HCT116 (cell line): Measurements from ENCODE around the gene TBC1D4. TPM values are rescaled to one million over a fixed set of nuclear protein-coding genes. Genes with fewer than 3 reads are reported as not detected.

ENCODE experiments used
- ATAC-seq: fragments of 200-7000 bp; cut with Tn5 transposase; 2 replicates; pipeline ENCODE4 v1.9.1; 2020; ENCODE audit warnings: mild to moderate bottlenecking, moderate library complexity
- BruUV-seq: library from RNA; stranded (reverse); fragments of 400-500 nt; replicated peaks from 2 replicates; lab custom pipeline; 2021; lab: Mats Ljungman, UMichigan
- CTCF ChIA-PET: fragments of 300-600 bp; sonication (Branson Sonifier 250); formaldehyde crosslinking; loops from one replicate; lab custom pipeline; 2021; ENCODE audit warnings: antibody characterized with exemption; lab: Charles Lee
- POLR2A ChIA-PET: fragments of 300-600, 350-600 bp; sonication (Branson Sonifier 250); formaldehyde crosslinking; loops from one replicate; lab custom pipeline; 2021; ENCODE audit warnings: antibody characterized with exemption; lab: Charles Lee
- RAD21 ChIA-PET, 2 experiments: fragments of 300-600 bp; sonication (Branson Sonifier 250); formaldehyde crosslinking; loops; one replicate each; lab custom pipeline; 2023; ENCODE audit warnings: low total read pairs in 2 of 2; ENCODE audit not compliant: uncharacterized antibody in 2 of 2, unreplicated experiment in 2 of 2, low non-redundant PET in 1 of 2; lab: Charles Lee
- DNase-seq: peaks from one replicate; pipeline ENCODE4 v3.0.0-alpha.2; 2010; ENCODE audit warnings: low read depth, low spot score
- H2AFZ ChIP-seq: fragments of 200-600 bp; shearing (Covaris generic), sonication (generic); 2 replicates; pipeline ENCODE4 v1.6.1; 2017; ENCODE audit warnings: low read depth, mixed run types, mixed read lengths, antibody characterized with exemption, low read length; ENCODE audit not compliant: poor library complexity, severe bottlenecking
- H3K27ac ChIP-seq: 2 replicates; pipeline ENCODE4 v1.5.1; 2012; ENCODE audit warnings: low read depth, low read length
- H3K27me3 ChIP-seq: fragments of 200-600 bp; sonication (generic); 2 replicates; pipeline ENCODE4 v1.6.1; 2016; ENCODE audit warnings: mixed run types, low read length, mixed read lengths; ENCODE audit not compliant: insufficient read depth
- H3K36me3 ChIP-seq, 2 experiments: fragments of 200-500 bp in 1 of 2; fragments of 200-600 bp in 1 of 2; sonication (Bioruptor generic) in 1 of 2; sonication (generic) in 1 of 2; 2 replicates each; pipeline versions ENCODE4 v1.5.1 to v1.6.1; 2014 to 2016; ENCODE audit warnings: low read length in 2 of 2, inconsistent platforms in 1 of 2, mixed read lengths in 1 of 2, mixed run types in 1 of 2; ENCODE audit not compliant: insufficient read depth in 2 of 2, control insufficient read depth in 1 of 2
- H3K4me1 ChIP-seq, 2 experiments: fragments of 200-600 bp in 1 of 2; sonication (generic) in 1 of 2; 2 replicates each; pipeline versions ENCODE4 v1.5.1 to v1.6.1; 2012 to 2017; ENCODE audit warnings: low read length in 2 of 2, inconsistent platforms in 1 of 2, mild to moderate bottlenecking in 1 of 2, mixed read lengths in 1 of 2, mixed run types in 1 of 2, moderate library complexity in 1 of 2; ENCODE audit not compliant: insufficient read depth in 2 of 2, control insufficient read depth in 1 of 2
- H3K4me2 ChIP-seq: fragments of 200-600 bp; sonication (generic); 2 replicates; pipeline ENCODE4 v1.6.1; 2017; ENCODE audit warnings: mixed run types, low read length, mixed read lengths
- H3K4me3 ChIP-seq, 2 experiments: fragments of 200-600 bp in 1 of 2; sonication (generic) in 1 of 2; replicated peaks in 1 of 2; 2 replicates each; pipeline ENCODE4 v1.5.1; 2011 to 2016; ENCODE audit warnings: low read length in 2 of 2, control low read depth in 1 of 2, low read depth in 1 of 2, mild to moderate bottlenecking in 1 of 2, mixed read lengths in 1 of 2, mixed run types in 1 of 2
- H3K79me2 ChIP-seq: fragments of 200-600 bp; sonication (generic); 2 replicates; pipeline ENCODE4 v1.6.1; 2017; ENCODE audit warnings: mild to moderate bottlenecking, mixed run types, low read length, moderate library complexity, mixed read lengths; ENCODE audit not compliant: insufficient read depth
- H3K9ac ChIP-seq: fragments of 200-600 bp; sonication (generic); 2 replicates; pipeline ENCODE4 v1.6.1; 2016; ENCODE audit warnings: low read length, mixed read lengths
- H3K9me2 ChIP-seq: fragments of 200-600 bp; sonication (generic), shearing (Covaris generic); 2 replicates; pipeline ENCODE4 v1.6.1; 2017; ENCODE audit warnings: mixed run types, mild to moderate bottlenecking, moderate library complexity; ENCODE audit not compliant: insufficient read depth
- H3K9me3 ChIP-seq, 2 experiments: fragments of 200-500 bp in 1 of 2; fragments of 200-600 bp in 1 of 2; sonication (Bioruptor generic) in 1 of 2; sonication (generic) in 1 of 2; 2 replicates each; pipeline ENCODE4 v1.6.1; 2014 to 2017; ENCODE audit warnings: low read length in 2 of 2, mixed read lengths in 2 of 2, inconsistent platforms in 1 of 2, low read depth in 1 of 2, mild to moderate bottlenecking in 1 of 2, mixed run types in 1 of 2, moderate library complexity in 1 of 2; ENCODE audit not compliant: control insufficient read depth in 1 of 2, insufficient read depth in 1 of 2
- H4K20me1 ChIP-seq: fragments of 200-600 bp; sonication (generic), shearing (Covaris generic); 2 replicates; pipeline ENCODE4 v1.6.1; 2017; ENCODE audit warnings: mixed run types, mild to moderate bottlenecking, moderate library complexity; ENCODE audit not compliant: insufficient read depth
- ELF1 ChIP-seq: IDR thresholded peaks from 2 replicates; pipeline ENCODE4 v1.6.1; 2012; ENCODE audit warnings: low read depth, borderline replicate concordance
- EZH2phosphoT487 ChIP-seq: fragments of 200-600 bp; IDR thresholded peaks from 2 replicates; pipeline ENCODE4 v1.6.1; 2018; ENCODE audit warnings: antibody characterized with exemption, borderline replicate concordance
- FOSL1 ChIP-seq: IDR thresholded peaks from 2 replicates; pipeline ENCODE4 v1.6.1; 2012; ENCODE audit warnings: low read depth
- POLR2A ChIP-seq: IDR thresholded peaks from 2 replicates; pipeline ENCODE4 v1.7.0; 2011; ENCODE audit warnings: borderline replicate concordance; ENCODE audit not compliant: insufficient read depth, insufficient read length; ENCODE audit errors: extremely low read depth
- POLR2AphosphoS5 ChIP-seq: IDR thresholded peaks from 2 replicates; pipeline ENCODE4 v1.6.1; 2011; ENCODE audit warnings: mild to moderate bottlenecking, low read depth, low read length, moderate library complexity
- SIN3A ChIP-seq: IDR thresholded peaks from 2 replicates; pipeline ENCODE4 v1.6.1; 2012; ENCODE audit warnings: low read depth
- SP1 ChIP-seq: IDR thresholded peaks from 2 replicates; pipeline ENCODE4 v1.6.1; 2012; ENCODE audit warnings: low read depth
- TCF7L2 ChIP-seq: IDR thresholded peaks from 2 replicates; pipeline ENCODE4 v1.7.0; 2011; ENCODE audit warnings: borderline replicate concordance, inconsistent platforms; ENCODE audit not compliant: insufficient read depth, insufficient read length; ENCODE audit errors: extremely low read depth
- YY1 ChIP-seq: IDR thresholded peaks from 2 replicates; pipeline ENCODE4 v1.6.1; 2011; ENCODE audit warnings: low read length, low read depth, moderate library complexity, mild to moderate bottlenecking; ENCODE audit not compliant: insufficient replicate concordance; ENCODE audit errors: extremely low read depth
- ZBTB33 ChIP-seq: IDR thresholded peaks from 2 replicates; pipeline ENCODE4 v1.6.1; 2011; ENCODE audit warnings: mild to moderate bottlenecking, low read length, moderate library complexity; ENCODE audit not compliant: insufficient replicate concordance; ENCODE audit errors: extremely low read depth
- ZFX ChIP-seq: fragments of 450-650 bp; IDR thresholded peaks from 2 replicates; pipeline ENCODE4 v1.6.1; 2017
- ZNF274 ChIP-seq: fragments of 200-500 bp; sonication (Bioruptor generic); IDR thresholded peaks from 2 replicates; pipeline ENCODE4 v1.6.1; 2014; ENCODE audit warnings: mild to moderate bottlenecking, low read depth, low read length, inconsistent platforms
- intact Hi-C: fragments of 100-400 bp; cut with micrococcal nuclease; formaldehyde crosslinking; loops from 2 replicates; pipeline ENCODE4 v1.10.0; 2022
- total RNA-seq: library from RNA; stranded (reverse); gene quantifications from one replicate; pipeline ENCODE4 v1.2.1, GENCODE V29; 2021; ENCODE audit not compliant: unreplicated experiment
- TF ChIP-seq, protein P1 (sequence below), 3 experiments: fragments of 200-600 bp in 1 of 3; sonication (generic) in 1 of 3; IDR thresholded peaks in 2 of 3; conservative IDR thresholded peaks in 1 of 3; 2 replicates each; pipeline ENCODE4 v1.5.1; 2012 to 2017; ENCODE audit warnings: low read depth in 2 of 3, low read length in 2 of 3, antibody characterized with exemption in 1 of 3, borderline replicate concordance in 1 of 3, control low read depth in 1 of 3, mild to moderate bottlenecking in 1 of 3, mixed read lengths in 1 of 3, mixed run types in 1 of 3, moderate library complexity in 1 of 3; ENCODE audit not compliant: insufficient read depth in 1 of 3
- TF ChIP-seq, protein P2 (sequence below): IDR thresholded peaks from 2 replicates; pipeline ENCODE4 v1.6.1; 2012
- TF ChIP-seq, protein P3 (sequence below): IDR thresholded peaks from 2 replicates; pipeline ENCODE4 v1.6.1; 2012

Gene TBC1D4
- total RNA-seq, 1 experiment from 2014 or later: 24.6 TPM

DNA sequence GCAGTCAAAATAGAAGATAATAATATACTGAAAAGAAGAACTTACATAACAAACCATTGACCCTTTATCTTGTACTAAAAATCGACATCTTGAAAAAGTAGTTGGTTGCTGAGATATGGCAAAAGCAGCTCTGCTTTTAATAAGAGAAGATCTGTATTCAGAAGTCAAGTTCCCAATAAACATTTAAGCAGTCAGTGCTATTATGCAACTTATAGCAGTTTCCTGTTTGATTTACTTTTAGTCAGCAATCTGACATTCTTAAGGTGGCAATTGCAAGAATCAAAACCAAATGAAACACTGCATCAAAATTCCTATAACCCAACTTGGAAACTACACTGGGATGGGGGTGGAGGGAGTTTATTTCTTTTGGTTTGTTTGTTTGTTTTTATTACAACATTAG, 165.5 kb downstream of the TBC1D4 start:
- Histone ChIP-seq H3K9me3 (no peaks in the 10 kb centered on the region), H2AFZ (no peak overlapping the region), H3K4me1 (no peaks in the 10 kb centered on the region), H4K20me1 (no peaks in the 10 kb centered on the region), H3K36me3 (no peaks in the 10 kb centered on the region), H3K9me2 (no peaks in the 10 kb centered on the region), H3K79me2 (no peaks in the 10 kb centered on the region), H3K4me2 (no peak overlapping the region), H3K9ac (no peak overlapping the region), H3K27ac (no peak overlapping the region), H3K27me3 (no peaks in the 10 kb centered on the region), H3K4me3 (no peak overlapping the region)
- no peak for ATAC-seq
- intact Hi-C loops: no loop called here
- TF ChIP-seq SIN3A (no peak), SP1 (no peak), TCF7L2 (no peak), POLR2AphosphoS5 (no peak), YY1 (no peak), POLR2A (no peak), EZH2phosphoT487 (no peak), ZFX (no peak), ZBTB33 (no peak), ZNF274 (no peak), FOSL1 (no peak), ELF1 (no peak)
- TF ChIP-seq, protein P1, sequence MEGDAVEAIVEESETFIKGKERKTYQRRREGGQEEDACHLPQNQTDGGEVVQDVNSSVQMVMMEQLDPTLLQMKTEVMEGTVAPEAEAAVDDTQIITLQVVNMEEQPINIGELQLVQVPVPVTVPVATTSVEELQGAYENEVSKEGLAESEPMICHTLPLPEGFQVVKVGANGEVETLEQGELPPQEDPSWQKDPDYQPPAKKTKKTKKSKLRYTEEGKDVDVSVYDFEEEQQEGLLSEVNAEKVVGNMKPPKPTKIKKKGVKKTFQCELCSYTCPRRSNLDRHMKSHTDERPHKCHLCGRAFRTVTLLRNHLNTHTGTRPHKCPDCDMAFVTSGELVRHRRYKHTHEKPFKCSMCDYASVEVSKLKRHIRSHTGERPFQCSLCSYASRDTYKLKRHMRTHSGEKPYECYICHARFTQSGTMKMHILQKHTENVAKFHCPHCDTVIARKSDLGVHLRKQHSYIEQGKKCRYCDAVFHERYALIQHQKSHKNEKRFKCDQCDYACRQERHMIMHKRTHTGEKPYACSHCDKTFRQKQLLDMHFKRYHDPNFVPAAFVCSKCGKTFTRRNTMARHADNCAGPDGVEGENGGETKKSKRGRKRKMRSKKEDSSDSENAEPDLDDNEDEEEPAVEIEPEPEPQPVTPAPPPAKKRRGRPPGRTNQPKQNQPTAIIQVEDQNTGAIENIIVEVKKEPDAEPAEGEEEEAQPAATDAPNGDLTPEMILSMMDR (IDR thresholded peaks at IDR 0.05 in 2 of 3, conservative IDR thresholded peaks at IDR 0.05 in 1 of 3; ENCODE audit: borderline replicate concordance in 1 of 3, insufficient read depth in 1 of 3, low read depth in 2 of 3, low read length in 2 of 3): no peak
- TF ChIP-seq, protein P2, sequence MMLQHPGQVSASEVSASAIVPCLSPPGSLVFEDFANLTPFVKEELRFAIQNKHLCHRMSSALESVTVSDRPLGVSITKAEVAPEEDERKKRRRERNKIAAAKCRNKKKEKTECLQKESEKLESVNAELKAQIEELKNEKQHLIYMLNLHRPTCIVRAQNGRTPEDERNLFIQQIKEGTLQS: no peak
- TF ChIP-seq, protein P3, sequence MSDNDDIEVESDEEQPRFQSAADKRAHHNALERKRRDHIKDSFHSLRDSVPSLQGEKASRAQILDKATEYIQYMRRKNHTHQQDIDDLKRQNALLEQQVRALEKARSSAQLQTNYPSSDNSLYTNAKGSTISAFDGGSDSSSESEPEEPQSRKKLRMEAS: no peak
- ChIA-PET CTCF (interaction anchor here (1.2 kb wide), 1 partner anchor 50 kb away, joined by 3 read pairs; no protein-coding TSS in a partner anchor), POLR2A (no interaction called here), RAD21 (no interaction called here)
- BruUV-seq: no TSS peak
- DNase-seq: no peak
